ENCODE data around the gene CD101.
"Not testable (repeated sequence)": the region's sequence is repeated elsewhere in the genome, so short reads cannot be mapped to it uniquely, and the experiment has no call there.

The CD101 gene, protein sequence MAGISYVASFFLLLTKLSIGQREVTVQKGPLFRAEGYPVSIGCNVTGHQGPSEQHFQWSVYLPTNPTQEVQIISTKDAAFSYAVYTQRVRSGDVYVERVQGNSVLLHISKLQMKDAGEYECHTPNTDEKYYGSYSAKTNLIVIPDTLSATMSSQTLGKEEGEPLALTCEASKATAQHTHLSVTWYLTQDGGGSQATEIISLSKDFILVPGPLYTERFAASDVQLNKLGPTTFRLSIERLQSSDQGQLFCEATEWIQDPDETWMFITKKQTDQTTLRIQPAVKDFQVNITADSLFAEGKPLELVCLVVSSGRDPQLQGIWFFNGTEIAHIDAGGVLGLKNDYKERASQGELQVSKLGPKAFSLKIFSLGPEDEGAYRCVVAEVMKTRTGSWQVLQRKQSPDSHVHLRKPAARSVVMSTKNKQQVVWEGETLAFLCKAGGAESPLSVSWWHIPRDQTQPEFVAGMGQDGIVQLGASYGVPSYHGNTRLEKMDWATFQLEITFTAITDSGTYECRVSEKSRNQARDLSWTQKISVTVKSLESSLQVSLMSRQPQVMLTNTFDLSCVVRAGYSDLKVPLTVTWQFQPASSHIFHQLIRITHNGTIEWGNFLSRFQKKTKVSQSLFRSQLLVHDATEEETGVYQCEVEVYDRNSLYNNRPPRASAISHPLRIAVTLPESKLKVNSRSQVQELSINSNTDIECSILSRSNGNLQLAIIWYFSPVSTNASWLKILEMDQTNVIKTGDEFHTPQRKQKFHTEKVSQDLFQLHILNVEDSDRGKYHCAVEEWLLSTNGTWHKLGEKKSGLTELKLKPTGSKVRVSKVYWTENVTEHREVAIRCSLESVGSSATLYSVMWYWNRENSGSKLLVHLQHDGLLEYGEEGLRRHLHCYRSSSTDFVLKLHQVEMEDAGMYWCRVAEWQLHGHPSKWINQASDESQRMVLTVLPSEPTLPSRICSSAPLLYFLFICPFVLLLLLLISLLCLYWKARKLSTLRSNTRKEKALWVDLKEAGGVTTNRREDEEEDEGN

GRCh38 chr1:117001254-117001927 lies at the start of gene CD101:
TSS of gene CD101 (plus strand) at chr1:117001760. CDS start at chr1:117001818, 58 bp downstream.
- DNase-seq (ENCODE audit: low read depth in 2 of 2), result no peak

- no peak for DNase-seq (ENCODE audit: low read depth in 2 of 2)
These were observed 48.8 kb upstream of the CD101 start for GRCh38 chr1:116952738-116953275.

DNA sequence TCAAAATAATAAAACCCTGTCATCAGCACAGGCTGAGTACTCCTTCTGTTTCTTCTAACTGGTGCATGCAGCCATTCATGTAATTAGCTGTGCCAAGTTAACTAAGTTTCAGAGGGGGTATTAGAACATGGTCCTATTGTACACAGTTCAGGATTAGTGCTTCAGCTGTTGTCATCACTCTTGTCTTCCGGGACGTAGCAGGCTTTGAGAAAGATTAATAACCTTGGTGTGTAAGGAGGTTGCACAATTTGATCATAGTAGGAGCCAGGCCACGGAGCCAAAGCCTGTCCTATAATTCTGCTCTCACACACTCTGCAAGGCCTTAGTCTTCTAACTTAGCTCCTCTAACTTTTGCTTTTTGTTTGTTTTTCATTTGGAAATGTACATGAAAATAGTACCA lies 47.1 kb upstream of the CD101 start:
- no peak for DNase-seq (ENCODE audit: low read depth in 2 of 2)

DNA sequence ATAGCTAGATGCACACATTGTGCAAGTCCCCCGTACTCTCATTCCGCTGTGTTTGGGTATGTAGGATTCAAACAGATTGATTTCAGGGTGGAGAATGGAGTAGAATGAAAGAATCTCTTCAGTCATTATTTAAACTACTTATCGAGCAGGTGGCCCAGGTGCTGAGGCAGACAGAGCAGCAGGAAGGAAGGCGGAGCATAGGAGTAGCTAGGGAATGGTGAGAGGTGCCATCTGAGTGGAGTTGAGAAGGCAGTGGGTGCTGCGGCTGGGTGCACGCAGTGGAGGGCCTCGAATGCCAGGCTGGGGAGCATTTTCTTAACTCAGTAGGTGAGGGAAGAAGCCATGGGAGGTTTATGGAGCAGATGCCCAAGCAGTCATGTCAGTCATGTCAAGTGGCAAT lies 45.2 kb upstream of the CD101 start:
- no peak for DNase-seq (ENCODE audit: low read depth in 2 of 2)

- no peak for DNase-seq (ENCODE audit: low read depth in 2 of 2)
These were observed 43.9 kb upstream of the CD101 start for GRCh38 chr1:116957646-116958045.

GRCh38 chr1:116958110-116958509 lies 43.5 kb upstream of the CD101 start:
- no peak for DNase-seq (ENCODE audit: low read depth in 2 of 2)

- DNase-seq (ENCODE audit: low read depth in 2 of 2), result no peak
These were observed 42.6 kb upstream of the CD101 start for GRCh38 chr1:116958977-116959376.

DNA sequence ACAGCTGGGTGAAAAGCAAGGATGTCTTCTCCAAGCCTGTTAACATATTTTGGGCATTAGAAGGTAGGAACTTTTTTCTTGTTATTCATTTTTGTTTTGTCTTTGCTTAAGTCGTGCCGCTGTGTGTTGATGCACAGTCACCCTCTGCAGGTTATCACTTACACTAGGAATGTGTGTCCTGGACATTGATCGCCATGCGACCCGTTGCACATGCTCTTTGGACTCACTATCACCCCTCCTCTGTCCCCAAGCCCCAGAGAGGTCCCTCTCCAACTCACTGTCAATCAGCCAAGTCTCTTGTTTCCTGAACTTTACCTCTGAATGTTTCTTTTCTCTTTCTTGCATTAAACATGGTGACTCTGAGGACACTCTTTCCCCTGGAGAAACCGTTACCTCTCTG lies 40.0 kb upstream of the CD101 start:
- DNase-seq (ENCODE audit: low read depth in 2 of 2), result no peak

- DNase-seq (ENCODE audit: low read depth in 2 of 2), result no peak
These were observed 38.4 kb upstream of the CD101 start for GRCh38 chr1:116962987-116963639.

DNA sequence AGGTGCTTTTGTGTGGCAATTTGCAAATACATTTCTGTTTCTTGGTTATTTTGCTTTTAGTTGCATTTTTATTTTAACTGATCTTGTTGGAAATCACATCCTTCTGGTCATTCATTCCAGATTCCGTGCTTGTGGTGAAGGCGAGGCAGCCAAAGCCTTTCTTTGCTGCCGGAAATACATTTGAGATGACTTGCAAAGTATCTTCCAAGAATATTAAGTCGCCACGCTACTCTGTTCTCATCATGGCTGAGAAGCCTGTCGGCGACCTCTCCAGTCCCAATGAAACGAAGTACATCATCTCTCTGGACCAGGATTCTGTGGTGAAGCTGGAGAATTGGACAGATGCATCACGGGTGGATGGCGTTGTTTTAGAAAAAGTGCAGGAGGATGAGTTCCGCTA lies 34.8 kb upstream of the CD101 start:
- DNase-seq (ENCODE audit: low read depth in 2 of 2), result no peak

DNA sequence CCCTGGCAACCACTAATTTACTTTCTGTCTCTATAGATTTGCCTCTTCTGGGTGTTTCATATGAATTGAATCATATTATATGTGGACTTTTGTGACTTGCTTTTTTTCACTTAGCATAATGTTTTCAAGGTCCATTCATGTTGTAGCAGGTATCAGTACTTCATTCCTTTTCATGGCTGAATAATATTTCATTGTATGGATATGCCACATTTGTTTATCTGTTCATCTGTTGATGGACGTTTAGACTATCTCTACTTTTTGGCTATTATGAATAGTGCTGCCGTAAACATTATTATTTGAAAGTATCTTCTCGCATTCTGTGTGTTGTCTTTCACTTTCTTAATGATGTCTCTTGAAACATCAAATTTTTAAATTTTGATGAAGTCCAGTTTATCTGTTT lies 32.8 kb upstream of the CD101 start:
- DNase-seq (ENCODE audit: low read depth in 2 of 2), result no peak

DNA sequence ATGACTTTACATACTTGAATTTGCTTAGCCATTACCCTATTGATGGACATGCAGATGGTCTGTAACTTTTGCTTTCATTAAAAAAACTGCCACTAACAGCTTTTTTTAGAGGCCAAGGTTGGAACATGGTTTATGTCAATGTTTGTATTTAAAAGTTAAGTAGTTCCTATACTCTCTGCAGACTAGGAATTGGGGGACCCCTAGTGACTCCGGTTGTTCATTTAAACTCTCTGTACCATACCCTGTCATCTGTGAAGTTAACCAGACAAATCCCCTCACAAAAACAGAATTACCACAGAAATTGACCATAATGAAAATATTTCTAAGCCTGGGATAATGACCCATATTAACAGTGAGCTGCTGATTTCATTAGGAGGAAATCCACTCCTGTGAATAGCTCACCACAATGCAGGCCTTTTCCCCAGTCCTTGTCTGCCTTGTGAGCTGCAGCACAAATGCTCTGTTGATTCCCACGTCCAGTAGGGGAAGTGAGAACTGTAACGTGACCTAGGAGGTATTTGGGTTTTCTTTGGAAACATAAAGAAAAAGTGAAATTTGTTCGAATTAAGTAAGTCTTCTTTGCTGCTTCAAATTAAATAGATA lies 30.2 kb upstream of the CD101 start:
- DNase-seq (ENCODE audit: low read depth in 2 of 2), result no peak

- no peak for DNase-seq (ENCODE audit: low read depth in 2 of 2)
These were observed 29.4 kb upstream of the CD101 start for GRCh38 chr1:116971965-116972673.

DNA sequence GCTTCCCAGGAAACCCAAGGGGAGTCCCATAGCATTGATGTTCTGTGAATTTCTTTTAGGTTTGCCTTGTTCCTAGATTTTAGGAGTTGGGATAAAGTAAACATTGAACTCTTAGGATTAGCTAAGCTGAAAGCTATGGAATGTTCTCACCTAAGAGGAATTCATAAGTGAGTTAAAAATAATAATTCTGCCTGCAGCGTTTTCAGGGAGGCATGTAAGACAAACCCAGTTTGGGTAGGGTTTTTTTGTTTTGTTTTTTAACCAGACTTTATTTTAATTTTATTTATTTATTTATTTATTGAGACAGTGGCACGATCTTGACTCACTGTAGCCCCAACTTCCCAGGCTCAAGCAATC lies 28.9 kb upstream of the CD101 start:
- no peak for DNase-seq (ENCODE audit: low read depth in 2 of 2)

- not testable (repeated sequence) for DNase-seq (ENCODE audit: low read depth in 2 of 2)
These were observed 21.3 kb upstream of the CD101 start for GRCh38 chr1:116980309-116980708.

- no peak for DNase-seq (ENCODE audit: low read depth in 2 of 2)
These were observed 20.0 kb upstream of the CD101 start for GRCh38 chr1:116981521-116982037.

- DNase-seq (ENCODE audit: low read depth in 2 of 2), result no peak
These were observed 19.1 kb upstream of the CD101 start for GRCh38 chr1:116982319-116983004.

DNA sequence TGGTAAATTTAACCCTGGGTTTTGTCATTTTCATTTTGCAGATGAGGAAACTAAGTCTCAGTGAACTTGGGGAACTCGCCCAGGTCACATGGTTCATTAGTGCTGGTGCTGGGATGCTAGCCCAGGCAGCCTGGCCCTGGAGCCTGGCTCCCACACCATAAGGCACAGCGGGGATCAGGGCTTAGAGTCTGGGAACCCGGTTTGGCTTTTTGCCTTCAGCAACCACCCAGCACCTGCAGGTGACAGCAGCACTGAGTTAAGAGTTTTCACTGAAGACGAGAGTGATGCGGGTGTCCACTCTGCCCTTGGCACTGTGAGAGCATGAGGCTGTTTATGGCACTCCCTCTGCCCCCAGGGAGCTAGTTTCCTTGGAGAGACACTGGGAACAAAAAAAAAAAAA lies 18.4 kb upstream of the CD101 start:
- DNase-seq (ENCODE audit: low read depth in 2 of 2), result no peak

- no peak for DNase-seq (ENCODE audit: low read depth in 2 of 2)
These were observed 17.9 kb upstream of the CD101 start for GRCh38 chr1:116983678-116984077.
